Measurements from ENCODE around the gene SELE. TPM values are rescaled to one million over a fixed set of nuclear protein-coding genes. Genes with fewer than 3 reads are reported as not detected.

Gene SELE
- total RNA-seq (10 to 100 TPM in 1 of 7 donors, 1 to 10 TPM in 4, under 1 TPM in 2; 0.58 to 16.9 (median 2.6) TPM), polyA plus RNA-seq (1 to 10 TPM; 1.7 to 2.9 TPM)
- long read RNA-seq, donor 1, partial matches to known transcripts, result 0 of 2 reads
- long read RNA-seq, donor 1, other reads (novel, unspliced or antisense), result 0 of 2 reads
- long read RNA-seq, donor 2, result 0 reads
- long read RNA-seq, donor 3, partial matches to known transcripts, result 0 of 2 reads
- long read RNA-seq, donor 3, other reads (novel, unspliced or antisense), result 0 of 2 reads

- H3K27ac ChIP-seq, result no peak within 1 kb of the TSS
- no peaks in the 10 kb centered on the region for H3K27me3 ChIP-seq
- no peak within 1 kb of the TSS for H3K4me3 ChIP-seq
- H3K9me3 ChIP-seq, result no peaks in the 10 kb centered on the region
- TF ChIP-seq POLR2A (IDR thresholded peaks at IDR 0.05) (no peak), EP300 (IDR thresholded peaks at IDR 0.05) (no peak)
- TF ChIP-seq, protein P1, sequence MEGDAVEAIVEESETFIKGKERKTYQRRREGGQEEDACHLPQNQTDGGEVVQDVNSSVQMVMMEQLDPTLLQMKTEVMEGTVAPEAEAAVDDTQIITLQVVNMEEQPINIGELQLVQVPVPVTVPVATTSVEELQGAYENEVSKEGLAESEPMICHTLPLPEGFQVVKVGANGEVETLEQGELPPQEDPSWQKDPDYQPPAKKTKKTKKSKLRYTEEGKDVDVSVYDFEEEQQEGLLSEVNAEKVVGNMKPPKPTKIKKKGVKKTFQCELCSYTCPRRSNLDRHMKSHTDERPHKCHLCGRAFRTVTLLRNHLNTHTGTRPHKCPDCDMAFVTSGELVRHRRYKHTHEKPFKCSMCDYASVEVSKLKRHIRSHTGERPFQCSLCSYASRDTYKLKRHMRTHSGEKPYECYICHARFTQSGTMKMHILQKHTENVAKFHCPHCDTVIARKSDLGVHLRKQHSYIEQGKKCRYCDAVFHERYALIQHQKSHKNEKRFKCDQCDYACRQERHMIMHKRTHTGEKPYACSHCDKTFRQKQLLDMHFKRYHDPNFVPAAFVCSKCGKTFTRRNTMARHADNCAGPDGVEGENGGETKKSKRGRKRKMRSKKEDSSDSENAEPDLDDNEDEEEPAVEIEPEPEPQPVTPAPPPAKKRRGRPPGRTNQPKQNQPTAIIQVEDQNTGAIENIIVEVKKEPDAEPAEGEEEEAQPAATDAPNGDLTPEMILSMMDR (IDR thresholded peaks at IDR 0.05), result no peak
- DNase-seq, result no peak
- H3K4me1 ChIP-seq (ENCODE audit: insufficient read depth), result no peaks in the 10 kb centered on the region
- no peaks in the 10 kb centered on the region for H3K36me3 ChIP-seq
- intact Hi-C loops (cut with DNase I), result no loop called here
- WGBS, 3 donors, result 69 to 79% (median 73%) methylated on average over 7 of the region's 7 CpGs
These were observed at the start of gene SELE for GRCh38 chr1:169733924-169734323. TSS of gene SELE (minus strand) at chr1:169734079. CDS start at chr1:169733612, 467 bp downstream.

DNA sequence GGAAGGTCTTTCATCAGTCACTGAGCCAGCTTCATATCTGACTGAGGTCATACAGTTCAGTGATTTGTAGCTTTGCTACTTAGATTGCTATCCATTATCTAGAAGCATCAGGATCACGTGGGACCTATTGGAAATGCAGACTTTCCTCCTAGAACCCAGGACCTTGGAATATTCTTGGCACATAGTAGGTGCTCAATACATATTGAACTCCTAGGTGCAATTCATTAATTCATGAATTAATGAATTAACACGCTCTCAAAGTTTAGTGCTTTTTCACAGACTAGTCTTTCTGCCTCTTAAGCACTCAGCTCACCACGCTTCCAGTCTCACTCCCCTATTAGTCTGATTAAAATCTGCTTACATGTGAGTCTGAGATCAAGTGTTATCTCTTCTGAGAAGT is 48.7 kb upstream of the SELE start:
- Histone ChIP-seq H3K27me3 (no peaks in the 10 kb centered on the region), H3K4me3 (no peak overlapping the region), H3K4me1 (ENCODE audit: insufficient read depth) (no peaks in the 10 kb centered on the region), H3K27ac (no peak overlapping the region), H3K36me3 (no peaks in the 10 kb centered on the region), H3K9me3 (peaks cover 0 to 4% of the 10 kb centered on the region in 2 donors)
- DNase-seq, result no peak
- intact Hi-C loops (cut with DNase I), result no loop called here
- WGBS, 3 donors, result 58 to 67% (median 67%) methylated on average over 3 of the region's 3 CpGs
- TF ChIP-seq EP300 (IDR thresholded peaks at IDR 0.05) (no peak), POLR2A (IDR thresholded peaks at IDR 0.05) (no peak)
- TF ChIP-seq, protein P1 (IDR thresholded peaks at IDR 0.05), result no peak

DNA sequence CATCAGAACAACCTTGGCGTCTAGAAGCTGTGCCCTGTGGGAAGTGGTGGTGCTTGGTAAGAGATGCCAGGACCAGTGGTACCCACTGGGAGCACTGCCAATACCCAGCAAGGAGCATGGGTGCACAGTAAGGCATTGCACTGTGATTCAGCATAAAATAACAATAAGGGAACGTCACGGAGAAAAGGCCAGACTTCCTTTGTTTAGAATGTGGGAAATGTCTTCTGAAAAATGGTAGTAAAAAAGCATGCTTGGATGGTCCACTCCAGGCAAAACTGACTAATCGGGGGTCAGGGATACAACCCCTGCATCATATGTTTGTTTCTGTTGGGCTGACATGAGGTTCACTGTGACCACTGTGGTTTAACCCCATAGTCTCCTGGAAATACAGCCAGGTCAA is 46.1 kb upstream of the SELE start:
- H3K27ac ChIP-seq, result no peak overlapping the region
- H3K36me3 ChIP-seq, result no peaks in the 10 kb centered on the region
- intact Hi-C loops (cut with DNase I), result no loop called here
- H3K4me1 ChIP-seq (ENCODE audit: insufficient read depth), result no peaks in the 10 kb centered on the region
- DNase-seq, result no peak
- H3K4me3 ChIP-seq, result no peak overlapping the region
- H3K27me3 ChIP-seq, result no peaks in the 10 kb centered on the region
- WGBS, 3 donors, result 31 to 33% (median 32%) methylated on average over 4 of the region's 4 CpGs
- TF ChIP-seq EP300 (IDR thresholded peaks at IDR 0.05) (no peak), POLR2A (IDR thresholded peaks at IDR 0.05) (no peak)
- TF ChIP-seq, protein P1 (IDR thresholded peaks at IDR 0.05), result no peak
- H3K9me3 ChIP-seq, result peaks cover 0 to under 1% of the 10 kb centered on the region in 2 donors

- Histone ChIP-seq H3K27me3 (no peaks in the 10 kb centered on the region), H3K4me1 (ENCODE audit: insufficient read depth) (no peaks in the 10 kb centered on the region), H3K4me3 (no peak overlapping the region), H3K36me3 (no peaks in the 10 kb centered on the region), H3K27ac (no peak overlapping the region), H3K9me3 (no peaks in the 10 kb centered on the region)
- no peak for DNase-seq
- TF ChIP-seq POLR2A (IDR thresholded peaks at IDR 0.05) (no peak), EP300 (IDR thresholded peaks at IDR 0.05) (no peak)
- intact Hi-C loops (cut with DNase I), result no loop called here
These were observed 45.3 kb upstream of the SELE start for GRCh38 chr1:169779150-169779549.

GRCh38 chr1:169776440-169776839 is 42.6 kb upstream of the SELE start:
- 12 to 19% (median 18%) methylated on average over 3 of the region's 3 CpGs for WGBS, 3 donors

More at GRCh38 chr1:169776440-169776839, 42.6 kb upstream of the SELE start:
- H3K27me3 ChIP-seq, result no peaks in the 10 kb centered on the region
- intact Hi-C loops (cut with DNase I), result no loop called here
- H3K4me1 ChIP-seq (ENCODE audit: insufficient read depth), result no peaks in the 10 kb centered on the region
- no peaks in the 10 kb centered on the region for H3K9me3 ChIP-seq
- TF ChIP-seq, protein P1 (IDR thresholded peaks at IDR 0.05), result no peak
- no peak for TF ChIP-seq POLR2A (IDR thresholded peaks at IDR 0.05)
- no peak overlapping the region for H3K27ac ChIP-seq
- no peak overlapping the region for H3K4me3 ChIP-seq
- no peaks in the 10 kb centered on the region for H3K36me3 ChIP-seq
- no peak for DNase-seq

Measured in ovary (tissue), 10 donors.